HG03108 (cell line): ENCODE results near the gene SPATA16.
"Not testable (repeated sequence)": the region's sequence is repeated elsewhere in the genome, so short reads cannot be mapped to it uniquely, and the experiment has no call there.

Source experiments
- ATAC-seq: cut with Tn5 transposase; IDR thresholded peaks from one replicate; pipeline ENCODE4 v1.9.1; 2021; ENCODE audit warnings: moderate library complexity; ENCODE audit not compliant: unreplicated experiment

SPATA16 gene

GRCh38 chr3:172903642-172904320 is 237.3 kb downstream of the SPATA16 start:
- ATAC-seq = no peak

GRCh38 chr3:172892158-172892557 is 248.9 kb downstream of the SPATA16 start:
- ATAC-seq = no peak

GRCh38 chr3:172885704-172886103 is 255.3 kb downstream of the SPATA16 start:
- no peak for ATAC-seq

- ATAC-seq = no peak
These were observed 258.5 kb downstream of the SPATA16 start for GRCh38 chr3:172882563-172882962.

- not testable (repeated sequence) for ATAC-seq
These were observed 261.7 kb downstream of the SPATA16 start for GRCh38 chr3:172879381-172879780.

GRCh38 chr3:172877011-172877410 is 264.0 kb downstream of the SPATA16 start:
- no peak for ATAC-seq

GRCh38 chr3:172876297-172876696 is 264.7 kb downstream of the SPATA16 start:
- no peak for ATAC-seq

GRCh38 chr3:172875039-172875438 is 266.0 kb downstream of the SPATA16 start:
- no peak for ATAC-seq

GRCh38 chr3:172869784-172870518 is 271.1 kb downstream of the SPATA16 start:
- no peak for ATAC-seq

GRCh38 chr3:172869368-172869771 is 271.7 kb downstream of the SPATA16 start:
- no peak for ATAC-seq

GRCh38 chr3:172868582-172869200 is 272.3 kb downstream of the SPATA16 start:
- ATAC-seq = no peak

GRCh38 chr3:172866726-172867350 is 274.2 kb downstream of the SPATA16 start:
- ATAC-seq = not testable (repeated sequence)

- no peak for ATAC-seq
These were observed 282.0 kb downstream of the SPATA16 start for GRCh38 chr3:172859041-172859440.

GRCh38 chr3:172856795-172857742 is 284.0 kb downstream of the SPATA16 start:
- no peak for ATAC-seq

GRCh38 chr3:172855037-172855436 is 286.0 kb downstream of the SPATA16 start:
- ATAC-seq = no peak

- ATAC-seq = no peak
These were observed 286.9 kb downstream of the SPATA16 start for GRCh38 chr3:172853921-172854666.

GRCh38 chr3:172853005-172853404 is 288.0 kb downstream of the SPATA16 start:
- ATAC-seq = no peak

- ATAC-seq = no peak
These were observed 292.1 kb downstream of the SPATA16 start for GRCh38 chr3:172848910-172849309.

- no peak for ATAC-seq
These were observed 293.7 kb downstream of the SPATA16 start for GRCh38 chr3:172847292-172847691.

- no peak for ATAC-seq
These were observed 294.3 kb downstream of the SPATA16 start for GRCh38 chr3:172846706-172847105.
